IPS DF 4.7 (cell line): Measurements from ENCODE around the gene RIN2.

Experiments used
- DNase-seq: peaks from one replicate; pipeline ENCODE4 v3.0.0-alpha.2; 2013; ENCODE audit warnings: low spot score; ENCODE audit errors: extremely low read depth

RIN2 gene

GRCh38 chr20:19758133-19758500 is at the start of gene RIN2:
Gene RIN2, plus strand, starts transcription at chr20:19758258. Its CDS starts 131,344 bp downstream, at chr20:19889602.
- DNase-seq: no peak

GRCh38 chr20:19709635-19710335 is 48.3 kb upstream of the RIN2 start:
- no peak for DNase-seq

- no peak for DNase-seq
Observed at GRCh38 chr20:19710336-19711120, 47.5 kb upstream of the RIN2 start.

- no peak for DNase-seq
Observed at GRCh38 chr20:19711126-19711525, 46.9 kb upstream of the RIN2 start.

- no peak for DNase-seq
Observed at GRCh38 chr20:19712721-19713260, 45.3 kb upstream of the RIN2 start.

- no peak for DNase-seq
Observed at GRCh38 chr20:19713822-19714578, 44.1 kb upstream of the RIN2 start.

GRCh38 chr20:19714579-19714840 is 43.5 kb upstream of the RIN2 start:
- DNase-seq: no peak

GRCh38 chr20:19715986-19716385 is 42.1 kb upstream of the RIN2 start:
- no peak for DNase-seq

GRCh38 chr20:19718880-19719279 is 39.2 kb upstream of the RIN2 start:
- no peak for DNase-seq

- DNase-seq: no peak
Observed at GRCh38 chr20:19720991-19721390, 37.1 kb upstream of the RIN2 start.

- DNase-seq: no peak
Observed at GRCh38 chr20:19723051-19723450, 35.0 kb upstream of the RIN2 start.

- no peak for DNase-seq
Observed at GRCh38 chr20:19723813-19724430, 34.1 kb upstream of the RIN2 start.

- no peak for DNase-seq
Observed at GRCh38 chr20:19725373-19725772, 32.7 kb upstream of the RIN2 start.

- DNase-seq: no peak
Observed at GRCh38 chr20:19725814-19726525, 32.1 kb upstream of the RIN2 start.

- no peak for DNase-seq
Observed at GRCh38 chr20:19727251-19727847, 30.7 kb upstream of the RIN2 start.

- DNase-seq: no peak
Observed at GRCh38 chr20:19729672-19730071, 28.4 kb upstream of the RIN2 start.

- no peak for DNase-seq
Observed at GRCh38 chr20:19730706-19731105, 27.4 kb upstream of the RIN2 start.

- DNase-seq: no peak
Observed at GRCh38 chr20:19734811-19735210, 23.2 kb upstream of the RIN2 start.

GRCh38 chr20:19735446-19735845 is 22.6 kb upstream of the RIN2 start:
- no peak for DNase-seq

GRCh38 chr20:19737025-19737424 is 21.0 kb upstream of the RIN2 start:
- no peak for DNase-seq

- DNase-seq: no peak
Observed at GRCh38 chr20:19738951-19739350, 19.1 kb upstream of the RIN2 start.
